ENCODE measurements around the gene INPP5D. TPM values are rescaled to one million over a fixed set of nuclear protein-coding genes. Genes with fewer than 3 reads are reported as not detected.

INPP5D gene
- total RNA-seq, 1 donor from 2014 or later: 14.7 TPM

- FAIRE-seq (no peak), DNase-seq (ENCODE audit: low read depth) (no peak)
- Histone ChIP-seq H3K9ac (ENCODE audit: low read length) (no peak overlapping the region), H4K20me1 (ENCODE audit: insufficient read depth, low read length) (no peaks in the 10 kb centered on the region), H3K27ac (ENCODE audit: low read depth, low read length) (no peak overlapping the region), H3K4me1 (ENCODE audit: insufficient read depth, low read length) (no peaks in the 10 kb centered on the region), H3K79me2 (ENCODE audit: insufficient read depth, low read length) (no peaks in the 10 kb centered on the region), H3K4me3 (ENCODE audit: insufficient read depth, low read depth, low read length) (no peak overlapping the region), H3K27me3 (ENCODE audit: insufficient read depth, low read length) (no peaks in the 10 kb centered on the region), H3K9me3 (ENCODE audit: insufficient read depth, low read depth, low read length) (no peaks in the 10 kb centered on the region), H3K36me3 (ENCODE audit: insufficient read depth, low read length) (no peaks in the 10 kb centered on the region), H2AFZ (ENCODE audit: low read depth, low read length) (no peak overlapping the region), H3K4me2 (ENCODE audit: low read length) (no peak overlapping the region)
- Mint-ChIP-seq H3K27me3 (ENCODE audit: low read depth, unreplicated experiment) (peaks cover 5% of the 10 kb centered on the region), H3K9me3 (ENCODE audit: unreplicated experiment) (peaks cover 6% of the 10 kb centered on the region), H3K36me3 (ENCODE audit: low read depth, unreplicated experiment) (no peaks in the 10 kb centered on the region), H3K4me3 (ENCODE audit: unreplicated experiment) (no peak overlapping the region), H3K4me1 (ENCODE audit: low read depth, unreplicated experiment) (peaks cover 3% of the 10 kb centered on the region), H3K27ac (ENCODE audit: unreplicated experiment) (no peak overlapping the region)
- no peak for TF ChIP-seq EZH2 (IDR thresholded peaks at IDR 0.05; ENCODE audit: insufficient read depth, low read length)
- TF ChIP-seq CTCF (IDR thresholded peaks at IDR 0.05; ENCODE audit: insufficient read depth, low read depth, low read length): no peak
Observed at GRCh38 chr2:233065954-233066470, 5.9 kb downstream of the INPP5D start.

GRCh38 chr2:233068762-233069418, 8.7 kb downstream of the INPP5D start:
- DNase-seq (ENCODE audit: low read depth) (no peak), FAIRE-seq (no peak)
- Histone ChIP-seq H3K36me3 (ENCODE audit: insufficient read depth, low read length) (no peaks in the 10 kb centered on the region), H3K4me1 (ENCODE audit: insufficient read depth, low read length) (no peaks in the 10 kb centered on the region), H3K9ac (ENCODE audit: low read length) (no peak overlapping the region), H4K20me1 (ENCODE audit: insufficient read depth, low read length) (no peaks in the 10 kb centered on the region), H3K9me3 (ENCODE audit: insufficient read depth, low read depth, low read length) (no peaks in the 10 kb centered on the region), H3K4me2 (ENCODE audit: low read length) (no peak overlapping the region), H3K27me3 (ENCODE audit: insufficient read depth, low read length) (no peaks in the 10 kb centered on the region), H3K27ac (ENCODE audit: low read depth, low read length) (no peak overlapping the region), H2AFZ (ENCODE audit: low read depth, low read length) (no peak overlapping the region), H3K4me3 (ENCODE audit: insufficient read depth, low read depth, low read length) (no peak overlapping the region), H3K79me2 (ENCODE audit: insufficient read depth, low read length) (no peaks in the 10 kb centered on the region)
- TF ChIP-seq EZH2 (IDR thresholded peaks at IDR 0.05; ENCODE audit: insufficient read depth, low read length) (no peak), CTCF (IDR thresholded peaks at IDR 0.05; ENCODE audit: insufficient read depth, low read depth, low read length) (no peak)
- Mint-ChIP-seq H3K27me3 (ENCODE audit: low read depth, unreplicated experiment) (peaks cover 5% of the 10 kb centered on the region), H3K36me3 (ENCODE audit: low read depth, unreplicated experiment) (no peaks in the 10 kb centered on the region), H3K4me3 (ENCODE audit: unreplicated experiment) (no peak overlapping the region), H3K27ac (ENCODE audit: unreplicated experiment) (no peak overlapping the region), H3K9me3 (ENCODE audit: unreplicated experiment) (peaks cover 6% of the 10 kb centered on the region), H3K4me1 (ENCODE audit: low read depth, unreplicated experiment) (peaks cover 1% of the 10 kb centered on the region)

GRCh38 chr2:233072838-233073237, 12.7 kb downstream of the INPP5D start:
- H3K79me2 ChIP-seq (ENCODE audit: insufficient read depth, low read length): no peaks in the 10 kb centered on the region
- DNase-seq (ENCODE audit: low read depth) (no peak), FAIRE-seq (no peak)
- H3K9me3 Mint-ChIP-seq (ENCODE audit: unreplicated experiment): peaks cover 4% of the 10 kb centered on the region
- TF ChIP-seq EZH2 (IDR thresholded peaks at IDR 0.05; ENCODE audit: insufficient read depth, low read length): no peak
- no peak for TF ChIP-seq CTCF (IDR thresholded peaks at IDR 0.05; ENCODE audit: insufficient read depth, low read depth, low read length)
- H3K4me1 Mint-ChIP-seq (ENCODE audit: low read depth, unreplicated experiment): no peaks in the 10 kb centered on the region
- H3K9ac ChIP-seq (ENCODE audit: low read length): no peak overlapping the region
- H3K36me3 ChIP-seq (ENCODE audit: insufficient read depth, low read length): no peaks in the 10 kb centered on the region
- H3K4me1 ChIP-seq (ENCODE audit: insufficient read depth, low read length): no peaks in the 10 kb centered on the region
- H4K20me1 ChIP-seq (ENCODE audit: insufficient read depth, low read length): no peaks in the 10 kb centered on the region
- no peak overlapping the region for H2AFZ ChIP-seq (ENCODE audit: low read depth, low read length)
- H3K27me3 Mint-ChIP-seq (ENCODE audit: low read depth, unreplicated experiment): peaks cover 4% of the 10 kb centered on the region
- peaks cover 6% of the 10 kb centered on the region for H3K27me3 ChIP-seq (ENCODE audit: insufficient read depth, low read length)
- H3K27ac ChIP-seq (ENCODE audit: low read depth, low read length): no peak overlapping the region
- no peak overlapping the region for H3K4me3 ChIP-seq (ENCODE audit: insufficient read depth, low read depth, low read length)
- no peak overlapping the region for H3K4me2 ChIP-seq (ENCODE audit: low read length)
- no peak overlapping the region for H3K4me3 Mint-ChIP-seq (ENCODE audit: unreplicated experiment)
- no peaks in the 10 kb centered on the region for H3K36me3 Mint-ChIP-seq (ENCODE audit: low read depth, unreplicated experiment)
- no peak overlapping the region for H3K27ac Mint-ChIP-seq (ENCODE audit: unreplicated experiment)
- H3K9me3 ChIP-seq (ENCODE audit: insufficient read depth, low read depth, low read length): no peaks in the 10 kb centered on the region
